ENCODE results near the gene TSSK1B. TPM values are rescaled to one million over a fixed set of nuclear protein-coding genes. Genes with fewer than 3 reads are reported as not detected.

The TSSK1B gene
- total RNA-seq, 4 donors from 2014 or later = 0.20 TPM; not detected in 3

GRCh38 chr5:113389116-113389515 is 45.7 kb downstream of the TSSK1B start:
- Histone ChIP-seq H3K36me3 (no peaks in the 10 kb centered on the region), H3K27ac (no peak overlapping the region), H3K27me3 (no peaks in the 10 kb centered on the region), H3K9me3 (no peaks in the 10 kb centered on the region), H3K4me1 (no peaks in the 10 kb centered on the region), H3K4me3 (no peak overlapping the region)
- in situ Hi-C loops (cut with MboI; ENCODE audit: low pct_ligation_motif_present in 1 of 4, low pct_unique_long_range_greater_than_20kb in 1 of 4, low sequenced_read_pairs in 3 of 4) (loop anchor here in 1 of 4 donors (25.0 kb wide), 1 partner anchor 223 kb away; no protein-coding TSS in a partner anchor), intact Hi-C loops (cut with DNase I; ENCODE audit: low total_unique reads) (no loop called here)
- no peak for TF ChIP-seq EP300 (IDR thresholded peaks at IDR 0.05; ENCODE audit: low read depth)
- no peak for TF ChIP-seq CTCF (IDR thresholded peaks at IDR 0.05)
- TF ChIP-seq POLR2AphosphoS5 (IDR thresholded peaks at IDR 0.05) = no peak
- TF ChIP-seq POLR2A (IDR thresholded peaks at IDR 0.05) = no peak
- DNase-seq = no peak
- 94 to 100% methylated on average over 4 of the region's 4 CpGs for WGBS, 2 donors (ENCODE audit: low coverage in 1 of 2)

- no peaks in the 10 kb centered on the region for H3K36me3 ChIP-seq
- H3K4me1 ChIP-seq = no peaks in the 10 kb centered on the region
- H3K27ac ChIP-seq = no peak overlapping the region
- H3K4me3 ChIP-seq = no peak overlapping the region
- no peak for DNase-seq
- no peaks in the 10 kb centered on the region for H3K9me3 ChIP-seq
- TF ChIP-seq EP300 (IDR thresholded peaks at IDR 0.05; ENCODE audit: low read depth) (no peak), CTCF (IDR thresholded peaks at IDR 0.05) (no peak), POLR2A (IDR thresholded peaks at IDR 0.05) (no peak), POLR2AphosphoS5 (IDR thresholded peaks at IDR 0.05) (no peak)
- intact Hi-C loops (cut with DNase I; ENCODE audit: low total_unique reads) = no loop called here
- H3K27me3 ChIP-seq = no peaks in the 10 kb centered on the region
- in situ Hi-C loops (cut with MboI; ENCODE audit: low pct_ligation_motif_present in 1 of 4, low pct_unique_long_range_greater_than_20kb in 1 of 4, low sequenced_read_pairs in 3 of 4) = loop anchor here in 1 of 4 donors (25.0 kb wide), 1 partner anchor 224 kb away; no protein-coding TSS in a partner anchor
- 63 to 86% methylated on average over 1 to 2 of the region's 2 CpGs for WGBS, 2 donors (ENCODE audit: low coverage in 1 of 2)
These were observed 46.9 kb downstream of the TSSK1B start for GRCh38 chr5:113387844-113388243.

GRCh38 chr5:113384782-113385285 is 50.0 kb downstream of the TSSK1B start:
- no peak overlapping the region for H3K27ac ChIP-seq
- H3K36me3 ChIP-seq = no peaks in the 10 kb centered on the region
- H3K27me3 ChIP-seq = no peaks in the 10 kb centered on the region
- WGBS, 2 donors (ENCODE audit: low coverage in 1 of 2) = 52 to 68% methylated on average over 3 to 4 of the region's 4 CpGs
- H3K9me3 ChIP-seq = no peaks in the 10 kb centered on the region
- TF ChIP-seq POLR2A (IDR thresholded peaks at IDR 0.05) = no peak
- no peak for TF ChIP-seq CTCF (IDR thresholded peaks at IDR 0.05)
- no peak for TF ChIP-seq EP300 (IDR thresholded peaks at IDR 0.05; ENCODE audit: low read depth)
- no peak for TF ChIP-seq POLR2AphosphoS5 (IDR thresholded peaks at IDR 0.05)
- no peak for DNase-seq
- no peak overlapping the region for H3K4me3 ChIP-seq
- intact Hi-C loops (cut with DNase I; ENCODE audit: low total_unique reads) = no loop called here
- H3K4me1 ChIP-seq = no peaks in the 10 kb centered on the region
- in situ Hi-C loops (cut with MboI; ENCODE audit: low pct_ligation_motif_present in 1 of 4, low pct_unique_long_range_greater_than_20kb in 1 of 4, low sequenced_read_pairs in 3 of 4) = loop anchor here in 1 of 4 donors (25.0 kb wide), 1 partner anchor 227 kb away; no protein-coding TSS in a partner anchor

GRCh38 chr5:113382731-113383130 is 52.1 kb downstream of the TSSK1B start:
- Histone ChIP-seq H3K27ac (no peak overlapping the region), H3K27me3 (no peaks in the 10 kb centered on the region), H3K4me1 (no peaks in the 10 kb centered on the region), H3K9me3 (no peaks in the 10 kb centered on the region), H3K36me3 (no peaks in the 10 kb centered on the region), H3K4me3 (no peak overlapping the region)
- in situ Hi-C loops (cut with MboI; ENCODE audit: low pct_ligation_motif_present in 1 of 4, low pct_unique_long_range_greater_than_20kb in 1 of 4, low sequenced_read_pairs in 3 of 4) = loop anchor here in 1 of 4 donors (25.0 kb wide), 1 partner anchor 230 kb away; no protein-coding TSS in a partner anchor
- no peak for DNase-seq
- WGBS, 2 donors (ENCODE audit: low coverage in 1 of 2) = 86% methylated on average over 1 of the region's 1 CpG; no CpG with 5 or more reads in 1 of the 2 donors
- TF ChIP-seq EP300 (IDR thresholded peaks at IDR 0.05; ENCODE audit: low read depth) (no peak), POLR2A (IDR thresholded peaks at IDR 0.05) (no peak), POLR2AphosphoS5 (IDR thresholded peaks at IDR 0.05) (no peak), CTCF (IDR thresholded peaks at IDR 0.05) (no peak)
- intact Hi-C loops (cut with DNase I; ENCODE audit: low total_unique reads) = no loop called here

Other genes starting within 250 kb of the TSSK1B start
- 10 to 100 TPM in 2 of 4 donors, 1 to 10 TPM in 2; 2.6 to 28.4 (median 16.4) TPM for gene MCC, start 53.5 kb upstream of the TSSK1B start, total RNA-seq
- gene YTHDC2, start 78.7 kb upstream of the TSSK1B start, total RNA-seq = 10 to 100 TPM; 23.6 to 35.4 (median 27.6) TPM

All from transverse colon (tissue), 4 donors.